NCI-H1694 treated with DMSO at 0.1 percent for 48 hours (cell line): ENCODE results near the gene CNNM2.
"Not testable (repeated sequence)": the region's sequence is repeated elsewhere in the genome, so short reads cannot be mapped to it uniquely, and the experiment has no call there.

ENCODE experiments used
- DNase-seq: peaks from one replicate; lab custom pipeline; 2025; lab: John Stamatoyannopoulos, UW

Gene CNNM2

DNA sequence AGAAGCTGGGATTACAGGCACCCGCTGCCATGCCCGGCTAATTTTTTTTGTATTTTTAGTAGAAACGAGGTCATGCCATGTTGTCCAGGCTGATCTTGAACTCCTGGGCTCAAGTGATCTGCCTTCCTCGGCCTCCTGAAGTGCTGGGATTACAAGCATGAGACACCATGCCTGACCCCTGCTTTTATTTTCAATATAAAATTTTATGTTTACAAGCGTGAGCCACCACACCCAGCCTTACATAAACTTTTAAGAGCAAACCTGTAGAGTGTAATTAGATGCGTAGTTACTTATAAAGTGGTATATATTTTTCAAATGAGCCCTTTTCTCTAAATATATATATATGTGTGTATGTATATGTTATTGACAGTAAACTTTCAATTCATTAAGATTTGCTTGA, 8.7 kb downstream of the CNNM2 start:
- no peak for DNase-seq

DNA sequence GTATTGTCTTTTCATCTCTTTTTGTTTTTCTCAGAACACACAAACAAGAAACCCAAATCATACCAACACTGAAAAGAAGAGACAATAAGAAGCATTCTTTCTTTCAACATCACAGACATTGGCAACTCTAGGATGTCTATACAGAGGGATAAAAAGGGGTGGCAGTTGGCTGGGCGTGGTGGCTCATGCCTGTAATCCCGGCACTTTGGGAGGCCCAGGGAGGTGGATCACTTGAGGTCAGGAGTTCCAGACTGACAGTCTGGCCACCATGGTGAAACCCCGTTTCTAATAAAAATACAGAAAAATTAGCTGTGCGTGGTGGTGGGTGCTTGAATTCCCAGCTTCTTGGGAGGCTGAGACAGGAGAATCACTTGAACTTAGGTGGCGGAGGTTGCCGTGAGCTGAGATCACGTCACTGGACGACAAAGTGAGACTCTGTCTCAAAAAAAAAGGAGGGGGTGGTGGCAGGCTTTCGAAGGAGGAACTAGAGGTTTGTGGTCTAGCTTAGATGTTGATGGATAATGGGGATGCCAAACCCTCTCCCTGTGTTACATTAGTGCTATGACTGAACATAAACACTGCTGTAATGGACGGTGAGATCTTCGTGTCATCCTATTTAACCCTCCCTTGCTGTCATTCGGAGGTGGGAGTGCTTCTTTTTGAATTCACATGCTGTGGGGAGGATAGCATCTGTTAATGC, 9.4 kb downstream of the CNNM2 start:
- no peak for DNase-seq

DNA sequence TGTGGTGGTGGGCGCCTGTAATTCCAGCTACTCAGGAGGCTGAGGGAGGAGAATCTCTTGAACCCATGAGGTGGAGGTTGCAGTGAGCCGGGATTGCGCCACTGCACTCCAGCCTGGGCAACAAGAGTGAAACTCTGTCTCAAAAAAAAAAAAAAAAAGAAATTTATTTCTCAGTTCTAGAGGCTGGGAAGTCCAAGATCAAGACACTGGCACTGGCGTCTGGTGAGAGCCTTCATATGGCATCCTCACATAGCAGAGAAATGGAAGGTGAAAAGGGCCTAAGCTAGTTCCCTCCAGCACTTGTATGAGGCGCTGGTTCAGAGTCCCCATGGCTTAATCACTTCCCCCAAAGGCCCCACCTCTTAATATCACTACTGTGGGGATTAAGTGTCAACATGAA, 10.3 kb downstream of the CNNM2 start:
- DNase-seq, result not testable (repeated sequence)

DNA sequence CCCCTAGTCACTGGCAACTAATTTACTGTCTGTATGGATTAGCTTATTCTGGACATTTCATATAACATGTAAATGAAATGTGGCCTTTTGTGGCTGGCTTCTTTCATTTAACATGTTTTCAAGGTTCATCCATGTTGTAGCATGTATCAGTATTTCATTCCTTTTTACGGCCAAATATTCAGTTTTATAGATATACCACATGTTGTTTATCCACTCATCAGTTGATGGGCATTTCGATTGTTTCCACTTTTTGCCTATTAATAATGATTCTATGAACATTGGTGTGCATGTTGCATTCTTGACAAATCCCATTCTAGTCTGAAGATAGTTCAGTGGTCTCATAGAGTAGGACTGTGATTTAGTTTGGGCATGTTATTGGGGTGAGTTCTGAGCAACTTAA, 12.6 kb downstream of the CNNM2 start:
- DNase-seq, result no peak

DNA sequence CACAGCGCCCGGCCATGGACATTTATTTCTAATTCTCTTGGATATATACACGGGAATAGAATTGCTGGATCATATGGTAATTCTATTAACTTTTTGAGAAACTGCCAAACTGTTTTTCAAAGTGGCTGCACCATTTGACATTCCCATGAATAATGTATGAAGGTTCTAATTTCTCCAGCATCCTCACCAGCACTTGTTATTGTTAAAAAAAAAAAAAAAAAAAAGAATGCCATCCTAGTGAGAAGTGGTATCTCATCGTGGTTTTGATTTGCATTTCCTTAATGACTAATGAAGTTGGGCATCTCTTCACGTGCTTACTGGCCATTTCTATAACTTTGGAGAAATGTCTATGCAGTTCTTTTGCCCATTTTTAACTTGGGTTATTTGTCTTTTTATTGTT, 13.5 kb downstream of the CNNM2 start:
- no peak for DNase-seq

DNA sequence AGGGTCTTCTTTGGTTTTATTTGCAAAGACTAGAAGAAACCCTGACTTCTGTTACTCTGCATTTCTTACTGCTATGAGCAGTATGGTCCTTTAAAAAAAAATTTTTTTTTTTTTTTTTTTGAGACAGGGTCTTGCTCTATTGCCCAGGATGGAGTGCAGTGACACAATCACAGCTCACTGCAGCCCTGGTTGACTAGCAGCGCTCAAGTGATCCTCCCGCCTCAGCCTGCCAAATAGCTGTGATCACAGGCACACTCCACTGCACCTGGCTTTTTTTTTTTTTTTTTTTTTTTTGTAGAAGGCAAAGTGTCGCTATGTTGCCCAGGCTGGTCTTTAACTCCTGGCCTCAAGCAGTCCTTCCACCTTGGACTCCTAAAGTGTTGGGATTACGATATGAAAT, 17.4 kb downstream of the CNNM2 start:
- DNase-seq, result no peak

DNA sequence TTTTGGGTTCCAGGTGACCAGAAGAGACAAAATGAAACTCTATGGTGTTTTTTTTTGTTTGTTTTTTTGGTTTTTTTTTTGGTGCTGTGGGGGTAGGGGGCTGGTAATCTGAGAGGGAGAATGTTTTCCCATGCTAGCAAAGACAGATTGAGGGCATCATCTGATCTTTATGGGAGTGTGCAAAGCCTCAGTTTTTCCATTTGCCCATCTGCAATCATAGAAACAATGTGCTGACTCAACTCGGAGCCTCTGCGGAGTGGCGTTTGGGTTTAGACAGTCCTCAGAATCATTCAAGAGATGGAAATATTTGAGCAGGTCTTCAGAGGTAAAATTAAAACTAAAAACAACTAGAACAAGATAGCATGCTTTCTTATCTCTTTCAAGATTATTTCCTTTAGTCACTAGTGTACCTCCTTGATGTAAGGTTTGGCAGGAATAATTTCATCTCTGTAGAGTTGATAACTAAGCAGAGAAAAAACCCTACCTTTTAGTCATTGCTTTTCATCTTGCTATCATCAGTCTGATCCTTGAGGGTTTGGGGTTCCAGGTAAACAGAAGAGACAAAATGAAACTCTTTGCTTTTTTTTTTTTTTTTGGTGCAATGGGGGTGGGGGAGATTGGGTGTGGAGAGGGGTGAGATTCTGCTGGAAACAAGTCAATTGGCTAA, 18.0 kb downstream of the CNNM2 start:
- no peak for DNase-seq

DNA sequence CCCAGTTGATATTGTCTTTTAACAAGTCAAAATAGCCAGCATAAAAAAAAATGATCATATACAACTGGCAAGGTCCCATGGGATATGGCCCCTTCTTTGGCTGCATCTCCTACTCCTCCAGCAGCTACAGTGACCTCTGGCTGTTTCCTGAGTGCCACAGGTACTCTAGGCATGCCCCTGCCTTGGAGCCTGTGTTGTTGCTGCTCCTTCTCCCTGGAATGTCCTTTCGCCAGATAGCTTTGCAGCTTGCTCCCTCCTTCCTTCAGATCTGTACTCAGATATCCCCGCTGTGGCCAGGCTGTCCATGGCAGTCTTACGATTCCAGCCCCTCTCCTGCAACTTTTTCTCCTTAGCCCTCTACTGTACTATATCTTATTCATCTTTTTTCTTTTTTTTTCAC, 23.3 kb downstream of the CNNM2 start:
- no peak for DNase-seq

DNA sequence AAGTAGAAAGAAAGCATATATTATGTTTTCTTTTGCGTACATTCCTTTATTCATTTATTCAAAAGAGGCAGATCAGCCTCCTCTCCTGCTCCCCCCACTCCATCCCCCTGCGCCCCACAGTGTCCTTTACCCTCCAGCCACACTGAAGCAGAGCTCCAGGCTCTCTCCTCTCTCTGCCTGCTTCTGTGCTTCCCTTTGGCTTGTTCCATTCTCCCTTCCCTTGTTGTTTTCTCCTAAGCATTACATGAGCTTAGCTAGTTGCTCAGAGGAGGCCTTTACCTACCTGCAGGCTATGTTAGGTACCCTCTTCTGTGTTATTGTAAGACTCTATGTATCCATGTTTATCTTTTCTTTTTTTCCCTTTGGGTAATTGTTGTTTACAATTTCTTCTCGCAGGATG, 27.4 kb downstream of the CNNM2 start:
- DNase-seq, result no peak

DNA sequence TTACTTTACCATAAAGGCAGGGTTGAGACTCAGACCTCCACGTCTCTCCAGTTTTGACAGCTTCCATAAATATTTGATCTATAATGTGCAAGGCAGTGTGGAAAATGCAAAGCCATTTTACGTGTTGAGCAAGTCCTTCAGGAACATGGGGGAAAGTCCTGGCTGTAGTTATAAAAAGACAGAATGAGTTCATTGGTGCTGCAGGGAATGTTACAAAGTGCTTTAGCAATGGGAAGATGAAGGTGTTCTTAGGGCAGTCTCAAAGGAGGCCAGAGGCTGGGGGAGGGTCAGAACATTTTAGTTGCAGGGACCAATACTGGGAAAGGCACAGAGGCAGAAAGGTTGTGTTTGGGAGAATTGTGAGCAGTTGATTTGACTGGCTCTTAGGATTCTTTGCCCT, 27.9 kb downstream of the CNNM2 start:
- DNase-seq, result no peak

DNA sequence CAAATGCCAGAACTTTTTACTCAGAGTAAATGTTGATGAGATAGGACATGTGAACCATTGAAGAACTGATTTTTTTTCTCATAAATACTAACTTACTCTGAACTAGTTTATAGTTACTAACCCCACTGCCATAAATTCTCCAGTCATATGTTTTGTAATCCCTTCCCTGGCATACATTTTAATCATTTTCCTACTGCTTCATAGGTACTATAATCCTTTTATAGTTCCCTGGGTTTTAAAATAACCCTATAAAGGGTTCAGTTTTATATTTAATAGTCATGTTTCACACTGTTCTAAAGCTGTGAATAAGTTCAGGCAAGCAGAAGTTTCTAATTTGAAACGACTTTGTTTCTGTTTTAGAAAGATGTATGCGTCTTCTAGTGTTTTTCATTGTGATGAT, 28.9 kb downstream of the CNNM2 start:
- DNase-seq, result no peak

DNA sequence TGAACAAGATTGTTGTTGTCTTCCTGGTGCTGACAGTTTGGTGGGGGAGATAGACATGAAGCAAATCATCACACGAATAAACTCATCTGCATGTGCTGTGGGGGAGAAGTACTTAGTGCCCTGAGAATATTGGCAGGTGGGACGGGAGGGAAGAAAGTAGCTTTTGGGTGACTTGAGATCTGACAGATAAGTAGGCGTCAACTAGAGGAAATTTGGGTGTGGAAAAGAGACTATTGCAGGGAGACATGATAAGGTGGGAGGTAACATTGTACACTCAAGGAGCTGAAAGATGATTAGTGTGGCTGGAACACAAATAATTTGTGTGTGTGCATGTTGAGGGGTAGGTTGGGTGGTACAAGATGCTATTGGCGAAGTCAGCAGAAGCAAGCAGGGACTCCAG, 30.1 kb downstream of the CNNM2 start:
- DNase-seq, result no peak

DNA sequence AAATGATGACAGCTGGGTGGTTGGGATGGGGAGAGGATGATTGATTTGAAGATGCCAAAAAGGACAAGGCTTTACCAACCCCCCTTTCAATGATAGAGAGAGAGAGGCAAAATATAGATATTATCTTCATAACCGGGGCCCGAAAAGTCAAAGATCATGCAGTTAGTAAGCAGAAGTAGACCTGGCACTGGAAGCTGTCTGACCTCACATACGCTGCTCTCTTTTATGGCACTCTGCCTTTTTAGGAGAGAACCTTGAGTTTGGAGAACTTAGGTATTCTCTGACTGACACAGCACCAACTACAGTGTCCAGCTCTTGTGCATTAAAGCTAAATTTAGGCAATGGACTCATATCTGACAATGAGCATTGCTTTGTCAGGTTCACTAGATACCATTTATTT, 30.7 kb downstream of the CNNM2 start:
- DNase-seq, result no peak

DNA sequence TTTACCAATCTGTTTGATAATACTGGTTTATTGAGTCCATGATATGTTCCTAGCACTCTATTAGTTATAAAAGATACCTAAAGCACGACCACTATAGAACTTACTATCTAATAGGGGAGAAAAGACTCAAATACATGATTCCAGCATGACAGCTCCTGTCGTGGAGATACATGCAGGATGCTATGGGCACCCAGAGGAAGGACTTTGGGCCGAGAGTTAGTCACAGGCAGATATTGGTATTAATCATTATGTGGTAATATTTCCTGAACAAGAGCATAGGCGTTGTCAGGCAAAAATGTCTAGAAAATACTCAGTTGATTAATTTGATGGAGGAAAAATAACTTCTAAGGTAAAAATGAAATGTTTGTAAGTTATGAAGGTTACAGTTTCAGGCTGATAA, 31.8 kb downstream of the CNNM2 start:
- DNase-seq, result no peak

DNA sequence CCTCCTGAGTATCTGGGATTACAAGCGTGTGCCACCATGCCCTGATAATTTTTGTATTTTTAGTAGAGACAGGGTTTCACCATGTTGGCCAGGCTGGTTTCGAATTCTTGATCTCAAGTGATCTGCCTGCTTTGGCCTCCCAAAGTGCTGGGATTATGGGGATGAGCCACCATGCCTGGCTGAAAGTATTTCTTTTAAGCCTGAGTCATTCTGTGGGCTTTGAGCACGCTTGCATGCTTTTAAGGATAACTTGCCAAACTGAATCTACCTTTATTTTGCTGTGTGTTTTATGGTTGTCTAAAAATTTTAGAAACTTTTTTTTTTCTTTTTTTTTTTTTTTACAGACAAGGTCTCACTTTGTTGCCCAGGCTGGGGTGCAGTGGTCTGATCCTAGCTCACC, 33.2 kb downstream of the CNNM2 start:
- no peak for DNase-seq

DNA sequence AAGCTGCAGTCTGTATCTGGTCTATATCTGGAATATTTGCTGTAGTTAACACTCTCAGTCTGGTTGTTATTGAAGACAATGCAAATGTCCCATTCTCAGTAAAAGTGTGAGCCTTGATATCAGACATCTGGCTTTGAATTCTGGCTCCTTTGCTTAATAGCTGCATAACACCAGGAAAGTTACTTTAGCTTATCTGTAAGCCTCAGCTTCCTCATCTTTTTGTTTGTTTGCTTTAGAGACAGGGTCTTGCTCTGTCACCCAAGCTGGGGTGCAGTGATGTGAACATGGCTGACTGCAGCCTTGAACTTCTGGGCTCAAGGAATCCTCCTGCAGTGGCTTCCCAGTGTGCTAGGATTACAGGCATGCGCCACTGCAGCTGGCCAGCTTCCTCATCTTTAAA, 41.3 kb downstream of the CNNM2 start:
- no peak for DNase-seq

DNA sequence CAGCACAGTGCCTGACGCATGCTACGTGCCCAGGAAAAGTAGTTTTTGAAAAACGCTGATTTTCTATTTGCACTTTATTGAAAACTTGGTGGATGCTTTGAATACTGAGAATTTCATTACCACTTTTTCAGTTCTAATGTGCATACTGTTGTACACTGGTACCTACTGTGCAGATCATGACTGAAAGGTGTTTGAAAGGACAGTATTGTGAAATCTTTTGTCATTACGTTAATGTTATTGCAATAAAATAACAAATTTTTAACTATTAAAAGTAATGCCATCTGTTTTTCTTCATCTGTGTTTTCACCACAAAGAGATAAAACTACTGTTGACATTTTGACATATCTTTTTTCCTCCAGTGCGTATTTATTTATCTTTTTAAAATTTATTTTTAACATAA, 42.1 kb downstream of the CNNM2 start:
- DNase-seq, result no peak

DNA sequence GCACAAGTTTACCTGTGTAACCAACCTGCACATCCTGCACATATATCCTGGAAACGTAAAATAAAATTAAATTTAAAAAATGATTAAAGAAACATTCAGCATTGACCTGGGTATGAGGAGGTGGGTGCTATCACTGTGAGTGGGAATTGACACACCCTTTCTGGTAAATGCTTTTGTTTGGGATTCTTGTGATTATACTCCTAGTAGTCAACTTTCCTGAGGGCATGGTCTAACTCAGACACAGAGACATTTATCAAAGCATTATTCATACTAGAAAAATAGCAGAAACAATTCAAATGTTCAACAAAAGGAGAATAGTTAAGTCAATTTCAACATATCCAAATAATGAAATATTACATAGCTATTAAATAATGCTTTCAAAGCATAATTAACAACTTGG, 44.2 kb downstream of the CNNM2 start:
- DNase-seq, result no peak

DNA sequence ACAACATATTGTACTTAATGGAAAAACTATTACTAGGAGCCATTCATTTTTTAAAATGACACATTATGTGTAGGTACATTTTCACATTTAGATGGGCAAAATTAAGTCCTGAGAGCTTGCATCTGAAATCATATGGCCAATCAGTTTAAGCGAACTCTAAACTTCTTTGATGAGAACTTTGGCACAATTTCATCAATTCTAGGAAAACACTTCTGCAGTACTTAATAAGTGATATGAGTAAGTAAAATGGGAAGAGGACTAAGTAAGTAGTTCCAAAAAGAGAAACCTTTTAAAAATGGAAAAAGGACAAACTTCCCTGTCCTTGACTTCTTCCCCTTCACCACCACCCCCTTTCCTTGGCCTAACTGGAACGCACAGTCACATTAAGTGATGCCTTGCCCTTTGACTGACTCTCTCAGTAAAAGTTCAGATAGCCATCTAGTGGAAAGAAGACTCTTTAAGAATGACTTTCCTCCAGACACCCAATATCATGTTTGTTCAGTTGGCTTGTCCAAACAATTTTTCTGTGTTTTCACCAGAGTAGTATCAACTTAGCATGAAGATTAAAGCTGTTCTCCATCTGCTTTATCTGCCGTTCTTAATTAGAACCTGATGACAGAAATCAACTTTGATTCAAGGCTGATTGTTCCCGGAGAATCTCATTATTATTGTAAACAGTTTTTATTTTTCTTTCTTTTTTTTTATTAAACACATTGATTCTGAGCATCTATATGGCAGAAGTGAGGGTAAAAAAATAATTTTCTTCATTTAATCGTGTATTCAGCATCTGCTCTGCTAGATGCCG, 45.1 kb downstream of the CNNM2 start:
- no peak for DNase-seq

DNA sequence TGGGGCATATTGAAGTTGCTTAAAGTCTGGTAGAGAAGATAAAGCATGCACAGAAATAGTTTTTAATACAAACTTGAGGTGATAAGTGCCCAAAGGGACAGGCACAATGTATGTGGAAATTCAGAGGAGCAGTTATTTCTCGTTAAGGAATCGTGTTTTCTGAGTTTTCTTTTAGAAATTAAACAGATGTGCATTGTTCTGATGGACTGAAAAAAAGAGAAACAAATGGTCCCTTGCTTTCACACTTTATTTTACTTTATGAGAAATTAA, 45.6 kb downstream of the CNNM2 start:
- DNase-seq, result no peak

DNA sequence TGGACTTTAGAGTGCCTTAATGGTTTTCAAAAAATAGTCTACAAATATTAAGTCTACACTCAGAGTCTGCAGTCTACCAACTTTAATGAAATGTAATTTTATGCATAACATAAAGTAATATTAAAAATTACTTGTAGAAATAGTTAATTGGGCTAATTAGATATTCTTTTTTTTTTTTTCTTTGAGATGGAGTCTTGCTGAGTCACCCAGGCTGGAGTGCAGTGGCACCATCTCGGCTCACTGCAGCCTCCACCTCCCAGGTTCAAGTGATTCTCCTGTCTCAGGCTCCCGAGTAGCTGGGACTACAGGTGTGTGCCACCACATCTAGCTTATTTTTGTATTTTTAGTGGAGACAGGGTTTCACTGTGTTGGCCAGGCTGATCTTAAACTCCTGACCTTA, 46.0 kb downstream of the CNNM2 start:
- not testable (repeated sequence) for DNase-seq

DNA sequence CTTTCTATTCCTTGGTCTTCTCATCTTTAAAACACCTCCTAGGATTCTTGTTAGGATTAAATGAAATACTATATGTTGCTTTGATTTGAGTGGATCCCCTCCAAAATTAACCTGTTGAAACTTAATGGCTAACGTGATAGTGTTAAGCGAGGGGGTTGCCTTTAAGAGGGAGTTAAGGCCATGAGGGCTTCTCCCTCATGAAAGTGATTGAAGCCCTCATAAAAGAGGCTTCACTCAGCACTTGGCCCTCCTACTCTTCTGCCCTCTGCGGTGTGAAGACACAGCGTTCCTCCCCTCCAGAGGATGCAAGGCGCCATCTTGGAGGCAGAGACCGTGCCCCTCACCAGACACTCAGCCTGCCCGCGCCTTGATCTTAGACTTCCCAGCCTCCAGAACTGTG, 46.6 kb downstream of the CNNM2 start:
- DNase-seq, result no peak

DNA sequence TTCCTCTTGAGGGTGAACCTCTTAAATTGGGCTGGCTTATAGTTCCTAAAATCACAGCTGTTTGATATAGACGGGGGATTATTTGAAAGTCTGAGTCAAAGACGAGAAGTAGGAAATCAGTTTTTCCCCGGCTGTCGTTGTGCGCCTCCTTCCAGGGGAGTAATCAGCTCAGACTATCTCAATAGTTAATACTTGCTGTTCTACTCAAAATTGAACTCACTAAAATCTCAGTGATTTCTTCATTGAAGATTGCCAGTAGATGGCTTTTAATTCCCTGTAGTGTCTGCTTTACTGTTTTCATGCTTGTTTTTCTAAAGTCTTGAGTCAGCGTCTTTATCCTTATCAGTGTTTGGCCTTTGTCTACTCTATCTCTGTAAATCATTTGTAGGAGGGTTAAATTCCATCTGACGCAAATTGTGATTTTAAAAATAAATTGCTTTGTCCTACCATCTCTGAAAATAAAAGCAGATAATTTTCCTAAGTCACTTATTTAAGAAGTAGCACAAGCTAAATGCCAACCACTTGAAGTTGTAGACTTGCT, 47.3 kb downstream of the CNNM2 start:
- DNase-seq, result no peak
